ENCODE measurements around the gene ZNF205. TPM values are rescaled to one million over a fixed set of nuclear protein-coding genes. Genes with fewer than 3 reads are reported as not detected.
A peak's percentile ranks its signal among the peaks of the same experiment; 100 is the strongest.

The ZNF205 gene
- total RNA-seq, 1 donor from 2014 or later, result 31.6 TPM

- DNase-seq, result no peak
- Mint-ChIP-seq H3K9me3 (ENCODE audit: unreplicated experiment) (peaks cover 6% of the 10 kb centered on the region), H3K27ac (ENCODE audit: unreplicated experiment) (no peak overlapping the region), H3K4me3 (ENCODE audit: unreplicated experiment) (no peak overlapping the region), H3K4me1 (ENCODE audit: low read depth, unreplicated experiment) (peaks cover 16% of the 10 kb centered on the region), H3K36me3 (ENCODE audit: unreplicated experiment) (peaks cover 6% of the 10 kb centered on the region), H3K27me3 (ENCODE audit: unreplicated experiment) (peaks cover 11% of the 10 kb centered on the region)
- TF ChIP-seq CTCF (IDR thresholded peaks at IDR 0.05; ENCODE audit: partially characterized antibody, unreplicated experiment), result no peak
Measured at GRCh38 chr16:3140603-3141427, 28.4 kb downstream of the ZNF205 start.

GRCh38 chr16:3141781-3142311 lies 29.5 kb downstream of the ZNF205 start:
- no peak overlapping the region for H3K27ac Mint-ChIP-seq (ENCODE audit: unreplicated experiment)
- peaks cover 11% of the 10 kb centered on the region for H3K27me3 Mint-ChIP-seq (ENCODE audit: unreplicated experiment)
- no peak for TF ChIP-seq CTCF (IDR thresholded peaks at IDR 0.05; ENCODE audit: partially characterized antibody, unreplicated experiment)
- DNase-seq, result no peak
- H3K36me3 Mint-ChIP-seq (ENCODE audit: unreplicated experiment), result peaks cover 6% of the 10 kb centered on the region
- H3K4me1 Mint-ChIP-seq (ENCODE audit: low read depth, unreplicated experiment), result peaks cover 12% of the 10 kb centered on the region
- no peak overlapping the region for H3K4me3 Mint-ChIP-seq (ENCODE audit: unreplicated experiment)
- peaks cover 6% of the 10 kb centered on the region for H3K9me3 Mint-ChIP-seq (ENCODE audit: unreplicated experiment)

- TF ChIP-seq CTCF (IDR thresholded peaks at IDR 0.05; ENCODE audit: partially characterized antibody, unreplicated experiment), result no peak
- H3K27ac Mint-ChIP-seq (ENCODE audit: unreplicated experiment), result peak overlapping the region; percentile 17
- peaks cover 10% of the 10 kb centered on the region for H3K4me1 Mint-ChIP-seq (ENCODE audit: low read depth, unreplicated experiment)
- H3K4me3 Mint-ChIP-seq (ENCODE audit: unreplicated experiment), result no peak overlapping the region
- H3K9me3 Mint-ChIP-seq (ENCODE audit: unreplicated experiment), result peaks cover 6% of the 10 kb centered on the region
- H3K27me3 Mint-ChIP-seq (ENCODE audit: unreplicated experiment), result peaks cover 11% of the 10 kb centered on the region
- H3K36me3 Mint-ChIP-seq (ENCODE audit: unreplicated experiment), result peaks cover 6% of the 10 kb centered on the region
- no peak for DNase-seq
Measured at GRCh38 chr16:3142327-3142726, 29.9 kb downstream of the ZNF205 start.

- peaks cover 11% of the 10 kb centered on the region for H3K27me3 Mint-ChIP-seq (ENCODE audit: unreplicated experiment)
- H3K36me3 Mint-ChIP-seq (ENCODE audit: unreplicated experiment), result peaks cover 6% of the 10 kb centered on the region
- DNase-seq, result no peak
- H3K4me1 Mint-ChIP-seq (ENCODE audit: low read depth, unreplicated experiment), result peaks cover 10% of the 10 kb centered on the region
- TF ChIP-seq CTCF (IDR thresholded peaks at IDR 0.05; ENCODE audit: partially characterized antibody, unreplicated experiment), result no peak
- H3K27ac Mint-ChIP-seq (ENCODE audit: unreplicated experiment), result no peak overlapping the region
- peaks cover 6% of the 10 kb centered on the region for H3K9me3 Mint-ChIP-seq (ENCODE audit: unreplicated experiment)
- no peak overlapping the region for H3K4me3 Mint-ChIP-seq (ENCODE audit: unreplicated experiment)
Measured at GRCh38 chr16:3142770-3143169, 30.4 kb downstream of the ZNF205 start.

- Mint-ChIP-seq H3K4me3 (ENCODE audit: unreplicated experiment) (peak overlapping the region; percentile 59), H3K36me3 (ENCODE audit: unreplicated experiment) (peaks cover 6% of the 10 kb centered on the region), H3K27ac (ENCODE audit: unreplicated experiment) (peak overlapping the region; percentile 78), H3K4me1 (ENCODE audit: low read depth, unreplicated experiment) (peaks cover 9% of the 10 kb centered on the region), H3K27me3 (ENCODE audit: unreplicated experiment) (peaks cover 11% of the 10 kb centered on the region), H3K9me3 (ENCODE audit: unreplicated experiment) (peaks cover 6% of the 10 kb centered on the region)
- no peak for DNase-seq
- TF ChIP-seq CTCF (IDR thresholded peaks at IDR 0.05; ENCODE audit: partially characterized antibody, unreplicated experiment), result no peak
Measured at GRCh38 chr16:3143189-3143588, 30.8 kb downstream of the ZNF205 start.

Data from glutamatergic neuron (in vitro differentiated cells).